ENCODE results near the gene ADAMTS6. TPM values are rescaled to one million over a fixed set of nuclear protein-coding genes. Genes with fewer than 3 reads are reported as not detected.

ADAMTS6 gene
- total RNA-seq, 2 donors from 2014 or later = 0.12 to 0.77 TPM

DNA sequence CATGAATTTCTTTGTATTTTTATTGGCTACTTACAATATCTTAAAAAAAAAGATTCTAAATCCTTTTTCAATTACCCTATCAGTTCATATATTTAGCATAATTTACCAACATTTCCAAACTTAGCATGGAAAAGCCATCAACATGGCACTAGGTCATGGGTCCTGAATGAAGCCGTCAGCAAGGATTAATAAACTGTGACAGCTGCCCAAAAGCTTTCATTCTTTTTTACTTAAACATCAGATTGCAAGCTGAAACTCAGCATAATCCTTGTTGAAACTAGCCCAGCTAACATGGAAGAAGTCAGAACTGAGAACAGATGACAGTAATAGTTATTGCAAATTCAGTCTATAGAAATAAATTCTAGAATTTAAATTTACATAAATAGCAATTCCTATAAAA, 209.8 kb downstream of the ADAMTS6 start:
- no peaks in the 10 kb centered on the region for H3K36me3 ChIP-seq

DNA sequence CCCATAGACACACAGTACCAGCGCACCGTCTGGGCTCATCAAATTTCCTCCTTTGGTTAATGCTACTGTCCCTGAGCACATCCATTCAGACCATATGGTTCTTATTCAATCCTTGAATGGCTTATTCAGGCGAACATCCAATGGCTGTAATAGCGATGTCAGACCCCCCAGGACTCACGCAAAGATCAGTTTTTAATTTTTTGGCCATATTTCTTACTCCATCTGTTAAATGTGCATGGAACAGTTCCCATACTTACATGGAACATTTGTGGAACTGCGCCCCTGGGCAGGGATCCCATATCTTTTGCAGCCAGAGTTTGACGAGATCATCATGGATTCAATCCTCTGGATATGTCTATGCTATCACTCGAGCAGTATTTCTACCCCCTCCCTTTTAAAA, 213.2 kb downstream of the ADAMTS6 start:
- no peaks in the 10 kb centered on the region for H3K27me3 ChIP-seq
- DNase-seq = no peak
- intact Hi-C loops (cut with DNase I) = no loop called here

More for the DNA sequence above, 209.8 kb downstream of the ADAMTS6 start:
- Histone ChIP-seq H3K4me3 (no peak overlapping the region), H3K4me1 (no peaks in the 10 kb centered on the region), H3K9ac (ENCODE audit: low read depth in 2 of 2, low read length in 2 of 2) (no peak overlapping the region), H3K27me3 (no peaks in the 10 kb centered on the region), H3K27ac (no peak overlapping the region), H3K9me3 (no peaks in the 10 kb centered on the region)
- no peak for DNase-seq
- TF ChIP-seq, protein P1, sequence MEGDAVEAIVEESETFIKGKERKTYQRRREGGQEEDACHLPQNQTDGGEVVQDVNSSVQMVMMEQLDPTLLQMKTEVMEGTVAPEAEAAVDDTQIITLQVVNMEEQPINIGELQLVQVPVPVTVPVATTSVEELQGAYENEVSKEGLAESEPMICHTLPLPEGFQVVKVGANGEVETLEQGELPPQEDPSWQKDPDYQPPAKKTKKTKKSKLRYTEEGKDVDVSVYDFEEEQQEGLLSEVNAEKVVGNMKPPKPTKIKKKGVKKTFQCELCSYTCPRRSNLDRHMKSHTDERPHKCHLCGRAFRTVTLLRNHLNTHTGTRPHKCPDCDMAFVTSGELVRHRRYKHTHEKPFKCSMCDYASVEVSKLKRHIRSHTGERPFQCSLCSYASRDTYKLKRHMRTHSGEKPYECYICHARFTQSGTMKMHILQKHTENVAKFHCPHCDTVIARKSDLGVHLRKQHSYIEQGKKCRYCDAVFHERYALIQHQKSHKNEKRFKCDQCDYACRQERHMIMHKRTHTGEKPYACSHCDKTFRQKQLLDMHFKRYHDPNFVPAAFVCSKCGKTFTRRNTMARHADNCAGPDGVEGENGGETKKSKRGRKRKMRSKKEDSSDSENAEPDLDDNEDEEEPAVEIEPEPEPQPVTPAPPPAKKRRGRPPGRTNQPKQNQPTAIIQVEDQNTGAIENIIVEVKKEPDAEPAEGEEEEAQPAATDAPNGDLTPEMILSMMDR (IDR thresholded peaks at IDR 0.05) = no peak
- intact Hi-C loops (cut with DNase I) = no loop called here

DNA sequence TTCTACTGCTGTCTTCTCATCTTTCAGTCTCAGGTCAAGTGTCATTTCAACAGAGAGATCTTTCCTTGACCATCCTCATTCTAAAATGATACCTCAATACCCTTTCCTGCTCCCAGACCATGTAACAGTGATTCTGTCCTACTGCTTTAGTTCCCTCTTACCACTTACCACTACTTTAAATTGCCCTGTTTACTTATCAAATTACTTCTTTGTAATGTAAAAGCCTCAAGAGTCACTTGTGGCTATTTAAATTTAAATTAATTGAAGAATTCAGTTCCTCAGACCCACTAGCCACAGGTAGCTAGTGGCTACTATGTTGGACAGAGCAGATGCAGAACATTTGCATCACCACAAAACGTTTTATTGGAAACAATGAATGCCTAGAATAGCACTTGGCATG, 217.3 kb downstream of the ADAMTS6 start:
- intact Hi-C loops (cut with DNase I) = no loop called here
- no peak overlapping the region for H3K4me3 ChIP-seq
- no peaks in the 10 kb centered on the region for H3K9me3 ChIP-seq
- TF ChIP-seq, protein P1 (IDR thresholded peaks at IDR 0.05) = no peak
- H3K36me3 ChIP-seq = no peaks in the 10 kb centered on the region
- no peaks in the 10 kb centered on the region for H3K27me3 ChIP-seq
- H3K9ac ChIP-seq (ENCODE audit: low read depth in 2 of 2, low read length in 2 of 2) = no peak overlapping the region
- no peak overlapping the region for H3K27ac ChIP-seq
- no peaks in the 10 kb centered on the region for H3K4me1 ChIP-seq
- DNase-seq = no peak

More for the DNA sequence above, 213.2 kb downstream of the ADAMTS6 start:
- TF ChIP-seq, protein P1 (IDR thresholded peaks at IDR 0.05) = no peak
- Histone ChIP-seq H3K36me3 (no peaks in the 10 kb centered on the region), H3K4me3 (no peak overlapping the region), H3K9me3 (no peaks in the 10 kb centered on the region), H3K4me1 (no peaks in the 10 kb centered on the region), H3K9ac (ENCODE audit: low read depth in 2 of 2, low read length in 2 of 2) (no peak overlapping the region), H3K27ac (no peak overlapping the region)

DNA sequence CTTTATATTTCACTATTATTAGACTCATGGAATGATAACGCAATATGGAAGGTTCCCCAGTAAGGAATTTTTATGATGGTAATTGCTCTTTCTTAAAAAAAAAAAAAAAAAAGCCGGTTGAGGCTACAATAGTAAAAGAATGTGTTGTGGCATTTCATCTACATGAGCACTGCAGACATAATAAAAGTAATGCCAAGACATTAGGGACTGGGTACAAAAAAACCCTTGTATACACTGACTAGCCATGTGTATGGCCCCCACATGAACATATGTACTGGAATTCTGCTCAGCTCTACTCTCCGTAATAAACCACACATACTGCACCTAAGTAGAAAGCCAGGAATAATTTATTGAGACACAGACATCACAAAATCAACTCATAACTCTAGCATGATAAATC, 218.4 kb downstream of the ADAMTS6 start:
- intact Hi-C loops (cut with DNase I) = no loop called here
- Histone ChIP-seq H3K27me3 (no peaks in the 10 kb centered on the region), H3K4me1 (no peaks in the 10 kb centered on the region), H3K9me3 (no peaks in the 10 kb centered on the region), H3K4me3 (no peak overlapping the region), H3K27ac (no peak overlapping the region), H3K36me3 (no peaks in the 10 kb centered on the region), H3K9ac (ENCODE audit: low read depth in 2 of 2, low read length in 2 of 2) (no peak overlapping the region)
- TF ChIP-seq, protein P1 (IDR thresholded peaks at IDR 0.05) = no peak
- DNase-seq = no peak

DNA sequence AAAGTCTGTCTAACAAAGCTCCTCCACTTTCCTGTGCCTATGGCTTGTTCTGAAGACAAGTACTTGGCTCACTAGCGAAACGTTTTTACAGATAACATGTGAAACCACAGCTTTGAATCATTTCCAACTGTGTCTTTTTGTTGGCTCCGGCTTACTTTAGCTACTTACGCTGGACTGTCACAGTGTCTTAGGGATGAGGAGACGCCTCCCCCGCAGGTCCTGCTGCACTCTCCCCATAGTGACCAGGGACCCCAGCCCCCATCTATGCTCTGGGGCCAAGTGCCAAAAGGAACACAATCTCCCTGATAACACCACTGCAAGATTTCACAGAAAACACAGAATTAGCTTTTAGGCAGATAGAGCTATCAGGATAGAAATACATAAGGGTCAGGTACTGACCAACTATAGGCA, 219.1 kb downstream of the ADAMTS6 start:
- H3K4me3 ChIP-seq = no peak overlapping the region
- no peak overlapping the region for H3K27ac ChIP-seq
- no peak overlapping the region for H3K9ac ChIP-seq (ENCODE audit: low read depth in 2 of 2, low read length in 2 of 2)
- H3K4me1 ChIP-seq = no peaks in the 10 kb centered on the region
- no peaks in the 10 kb centered on the region for H3K9me3 ChIP-seq
- intact Hi-C loops (cut with DNase I) = no loop called here
- TF ChIP-seq, protein P1 (IDR thresholded peaks at IDR 0.05) = no peak
- DNase-seq = no peak
- H3K27me3 ChIP-seq = no peaks in the 10 kb centered on the region
- no peaks in the 10 kb centered on the region for H3K36me3 ChIP-seq

DNA sequence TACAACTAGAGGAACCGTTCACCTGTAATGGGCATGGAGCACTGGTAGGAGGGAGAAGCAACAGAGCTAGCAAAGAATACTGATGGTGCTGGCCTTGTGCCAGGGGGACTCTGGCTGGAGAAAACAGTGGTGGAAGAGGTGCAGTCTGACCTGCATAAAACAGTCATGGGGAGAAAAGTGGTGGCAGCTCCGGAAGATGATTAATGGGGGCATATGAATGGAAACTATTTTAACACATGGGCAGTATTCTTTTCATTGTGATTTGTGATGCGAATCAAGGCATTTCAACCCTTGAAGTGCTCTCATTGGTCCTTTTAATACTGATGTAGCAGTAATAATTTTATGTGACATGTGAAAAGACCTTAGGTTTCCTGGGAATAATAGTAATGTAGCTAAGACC, 219.6 kb downstream of the ADAMTS6 start:
- no peak overlapping the region for H3K9ac ChIP-seq (ENCODE audit: low read depth in 2 of 2, low read length in 2 of 2)
- TF ChIP-seq, protein P1 (IDR thresholded peaks at IDR 0.05) = no peak
- DNase-seq = no peak
- no peaks in the 10 kb centered on the region for H3K4me1 ChIP-seq
- H3K9me3 ChIP-seq = no peaks in the 10 kb centered on the region
- no peaks in the 10 kb centered on the region for H3K27me3 ChIP-seq
- no peaks in the 10 kb centered on the region for H3K36me3 ChIP-seq
- intact Hi-C loops (cut with DNase I) = no loop called here
- H3K27ac ChIP-seq = no peak overlapping the region
- H3K4me3 ChIP-seq = no peak overlapping the region
